Glutamatergic neuron (in vitro differentiated cells): ENCODE results near the gene CD96. TPM values are rescaled to one million over a fixed set of nuclear protein-coding genes. Genes with fewer than 3 reads are reported as not detected.

Source experiments
- DNase-seq: peaks from one replicate; pipeline ENCODE4 v3.0.0; 2022
- H3K27ac Mint-ChIP-seq: one replicate; pipeline ENCODE4 v1.8.0; 2020; ENCODE audit warnings: mild to moderate bottlenecking, mixed read lengths, inconsistent platforms; ENCODE audit not compliant: unreplicated experiment
- H3K27me3 Mint-ChIP-seq: one replicate; pipeline ENCODE4 v1.8.0; 2020; ENCODE audit warnings: mild to moderate bottlenecking, moderate library complexity, mixed read lengths, inconsistent platforms; ENCODE audit not compliant: unreplicated experiment
- H3K36me3 Mint-ChIP-seq: one replicate; pipeline ENCODE4 v1.8.0; 2020; ENCODE audit warnings: mild to moderate bottlenecking, mixed read lengths, inconsistent platforms; ENCODE audit not compliant: unreplicated experiment
- H3K4me1 Mint-ChIP-seq: one replicate; pipeline ENCODE4 v1.8.0; 2020; ENCODE audit warnings: mild to moderate bottlenecking, low read depth, mixed read lengths, inconsistent platforms; ENCODE audit not compliant: unreplicated experiment
- H3K4me3 Mint-ChIP-seq: one replicate; pipeline ENCODE4 v1.8.0; 2020; ENCODE audit warnings: mild to moderate bottlenecking, mixed read lengths, inconsistent platforms; ENCODE audit not compliant: unreplicated experiment
- H3K9me3 Mint-ChIP-seq: one replicate; pipeline ENCODE4 v1.8.0; 2020; ENCODE audit warnings: mild to moderate bottlenecking, moderate library complexity, mixed read lengths, inconsistent platforms; ENCODE audit not compliant: unreplicated experiment
- CTCF ChIP-seq: fragments of 200-600 bp; sonication (generic); IDR thresholded peaks from one replicate; pipeline ENCODE4 v1.5.0; 2021; ENCODE audit not compliant: partially characterized antibody, unreplicated experiment
- total RNA-seq: library from RNA; stranded (reverse); fragmentation: NEBNext Ultra II Directional; extraction: Animal tissue kit (Norgen Biotek cat#: 25700); gene quantifications from one replicate; pipeline ENCODE4 v1.2.1, GENCODE V29; 2021; ENCODE audit not compliant: unreplicated experiment

Gene CD96
- total RNA-seq, 1 donor from 2014 or later = not detected

GRCh38 chr3:111588527-111588926 lies 46.5 kb downstream of the CD96 start:
- Mint-ChIP-seq H3K27me3 (no peaks in the 10 kb centered on the region), H3K9me3 (peaks cover 2% of the 10 kb centered on the region), H3K27ac (no peak overlapping the region), H3K4me1 (no peaks in the 10 kb centered on the region), H3K36me3 (peaks cover 4% of the 10 kb centered on the region), H3K4me3 (no peak overlapping the region)
- no peak for DNase-seq
- no peak for TF ChIP-seq CTCF

- H3K36me3 Mint-ChIP-seq = no peaks in the 10 kb centered on the region
These were observed 47.5 kb downstream of the CD96 start for GRCh38 chr3:111589303-111590142.

GRCh38 chr3:111590143-111590491 lies 48.1 kb downstream of the CD96 start:
- Mint-ChIP-seq H3K4me3 (no peak overlapping the region), H3K27me3 (no peaks in the 10 kb centered on the region), H3K27ac (no peak overlapping the region), H3K9me3 (peaks cover 2% of the 10 kb centered on the region), H3K36me3 (no peaks in the 10 kb centered on the region), H3K4me1 (no peaks in the 10 kb centered on the region)
- DNase-seq = no peak
- TF ChIP-seq CTCF = no peak

More at GRCh38 chr3:111589303-111590142, 47.5 kb downstream of the CD96 start:
- Mint-ChIP-seq H3K9me3 (peaks cover 2% of the 10 kb centered on the region), H3K4me1 (no peaks in the 10 kb centered on the region), H3K27me3 (no peaks in the 10 kb centered on the region), H3K4me3 (no peak overlapping the region), H3K27ac (no peak overlapping the region)
- DNase-seq = no peak
- TF ChIP-seq CTCF = no peak

GRCh38 chr3:111591555-111591954 lies 49.6 kb downstream of the CD96 start:
- DNase-seq = no peak
- Mint-ChIP-seq H3K4me1 (no peaks in the 10 kb centered on the region), H3K9me3 (no peaks in the 10 kb centered on the region), H3K27ac (no peak overlapping the region), H3K4me3 (no peak overlapping the region), H3K27me3 (no peaks in the 10 kb centered on the region), H3K36me3 (no peaks in the 10 kb centered on the region)
- no peak for TF ChIP-seq CTCF

GRCh38 chr3:111592143-111592542 lies 50.1 kb downstream of the CD96 start:
- Mint-ChIP-seq H3K4me1 (no peaks in the 10 kb centered on the region), H3K9me3 (no peaks in the 10 kb centered on the region), H3K27ac (no peak overlapping the region), H3K4me3 (no peak overlapping the region), H3K27me3 (no peaks in the 10 kb centered on the region), H3K36me3 (no peaks in the 10 kb centered on the region)
- no peak for DNase-seq
- TF ChIP-seq CTCF = no peak
